Measurements from ENCODE around the gene C1S. TPM values are rescaled to one million over a fixed set of nuclear protein-coding genes. Genes with fewer than 3 reads are reported as not detected.
"Not testable (repeated sequence)": the region's sequence is repeated elsewhere in the genome, so short reads cannot be mapped to it uniquely, and the experiment has no call there.

C1S gene
- total RNA-seq, 2 experiments from 2014 or later: 3.6 to 5.2 TPM

GRCh38 chr12:7035463-7035862 is 25.1 kb upstream of the C1S start:
- H3K27ac ChIP-seq (ENCODE audit: low read depth, low read length, poor library complexity, severe bottlenecking): no peak overlapping the region
- intact Hi-C loops (cut with micrococcal nuclease; ENCODE audit: unreplicated experiment): no loop called here
- DNase-seq (ENCODE audit: low spot score): no peak
- H3K4me2 ChIP-seq (ENCODE audit: low read length): no peak overlapping the region
- no TSS peak for BruUV-seq (replicated peaks)
- H3K4me3 ChIP-seq (ENCODE audit: low read depth, low read length, poor library complexity, severe bottlenecking): no peak overlapping the region
- no peaks in the 10 kb centered on the region for H3K79me2 ChIP-seq (ENCODE audit: insufficient read depth, low read depth, low read length)
- no peaks in the 10 kb centered on the region for H4K20me1 ChIP-seq (ENCODE audit: insufficient read depth, low read length)
- H3K9me2 ChIP-seq (ENCODE audit: insufficient read depth, low read length): no peaks in the 10 kb centered on the region
- H3K4me1 ChIP-seq (ENCODE audit: insufficient read depth, low read length, poor library complexity, severe bottlenecking): no peaks in the 10 kb centered on the region
- POLR2A ChIA-PET: no interaction called here
- no peak overlapping the region for H2AFZ ChIP-seq (ENCODE audit: low read length)
- TF ChIP-seq EZH2phosphoT487 (IDR thresholded peaks at IDR 0.05; ENCODE audit: borderline replicate concordance, low read depth, low read length) (no peak), CTCF (conservative IDR thresholded peaks at IDR 0.05; ENCODE audit: low read length) (no peak)
- H3K9me3 ChIP-seq (ENCODE audit: low read length): no peaks in the 10 kb centered on the region
- CTCF ChIA-PET (ENCODE audit: unreplicated experiment): no interaction called here
- H3K36me3 ChIP-seq (ENCODE audit: insufficient read depth, low read length): no peaks in the 10 kb centered on the region

GRCh38 chr12:7037411-7037810 is 23.1 kb upstream of the C1S start:
- CTCF ChIA-PET (ENCODE audit: unreplicated experiment); DNase-seq (ENCODE audit: low spot score); H3K79me2 ChIP-seq (ENCODE audit: insufficient read depth, low read depth, low read length); H3K27ac ChIP-seq (ENCODE audit: low read depth, low read length, poor library complexity, severe bottlenecking); H3K36me3 ChIP-seq (ENCODE audit: insufficient read depth, low read length); BruUV-seq (replicated peaks); H2AFZ ChIP-seq (ENCODE audit: low read length); intact Hi-C loops (cut with micrococcal nuclease; ENCODE audit: unreplicated experiment); H3K9me3 ChIP-seq (ENCODE audit: low read length); H3K4me1 ChIP-seq (ENCODE audit: insufficient read depth, low read length, poor library complexity, severe bottlenecking); H3K4me3 ChIP-seq (ENCODE audit: low read depth, low read length, poor library complexity, severe bottlenecking); H4K20me1 ChIP-seq (ENCODE audit: insufficient read depth, low read length); H3K4me2 ChIP-seq (ENCODE audit: low read length); H3K9me2 ChIP-seq (ENCODE audit: insufficient read depth, low read length): not testable (repeated sequence)
- POLR2A ChIA-PET: interaction anchor here (0.9 kb wide), 1 partner anchor 13 kb away, joined by 3 read pairs; no protein-coding TSS in a partner anchor

GRCh38 chr12:7038591-7038990 is 21.9 kb upstream of the C1S start:
- DNase-seq (ENCODE audit: low spot score): no peak
- BruUV-seq (replicated peaks): no TSS peak
- Histone ChIP-seq H3K4me3 (ENCODE audit: low read depth, low read length, poor library complexity, severe bottlenecking) (no peak overlapping the region), H3K4me2 (ENCODE audit: low read length) (no peak overlapping the region), H3K36me3 (ENCODE audit: insufficient read depth, low read length) (no peaks in the 10 kb centered on the region), H3K79me2 (ENCODE audit: insufficient read depth, low read depth, low read length) (no peaks in the 10 kb centered on the region), H2AFZ (ENCODE audit: low read length) (no peak overlapping the region), H4K20me1 (ENCODE audit: insufficient read depth, low read length) (no peaks in the 10 kb centered on the region), H3K27ac (ENCODE audit: low read depth, low read length, poor library complexity, severe bottlenecking) (no peak overlapping the region), H3K4me1 (ENCODE audit: insufficient read depth, low read length, poor library complexity, severe bottlenecking) (no peaks in the 10 kb centered on the region), H3K9me3 (ENCODE audit: low read length) (no peaks in the 10 kb centered on the region), H3K9me2 (ENCODE audit: insufficient read depth, low read length) (no peaks in the 10 kb centered on the region)
- intact Hi-C loops (cut with micrococcal nuclease; ENCODE audit: unreplicated experiment): no loop called here
- CTCF ChIA-PET (ENCODE audit: unreplicated experiment): interaction anchor here (0.7 kb wide), 1 partner anchor 30 kb away, joined by 3 read pairs; no protein-coding TSS in a partner anchor
- no peak for TF ChIP-seq EZH2phosphoT487 (IDR thresholded peaks at IDR 0.05; ENCODE audit: borderline replicate concordance, low read depth, low read length)
- TF ChIP-seq CTCF (conservative IDR thresholded peaks at IDR 0.05; ENCODE audit: low read length): no peak
- POLR2A ChIA-PET: no interaction called here

Data from OCI-LY7 (cell line).